ENCODE results near the gene SELENOF. TPM values are rescaled to one million over a fixed set of nuclear protein-coding genes. Genes with fewer than 3 reads are reported as not detected.

Gene SELENOF
- total RNA-seq, 1 donor from 2014 or later: 241 TPM

DNA sequence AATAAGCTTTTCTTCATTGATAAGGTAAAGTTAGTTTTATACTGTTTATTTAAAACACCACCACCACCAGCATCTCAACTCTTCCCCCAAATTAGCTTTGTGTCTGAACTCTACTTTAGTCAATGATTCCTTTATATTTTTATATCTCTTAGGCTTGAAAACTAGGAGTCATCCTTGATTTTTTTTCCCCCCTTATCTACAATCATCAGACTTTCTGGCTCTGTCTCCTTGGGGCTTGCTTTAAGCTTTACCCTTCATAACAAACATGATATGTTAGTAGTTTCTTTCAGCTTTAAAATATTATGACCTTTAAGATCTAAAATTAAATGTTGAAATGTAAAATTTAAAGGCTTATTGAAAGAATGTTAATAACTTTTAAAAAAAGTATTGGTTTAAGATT, 28.8 kb upstream of the SELENOF start:
- H3K27me3 Mint-ChIP-seq (ENCODE audit: insufficient read depth, low read depth): no peaks in the 10 kb centered on the region
- no peak overlapping the region for H3K27ac Mint-ChIP-seq

DNA sequence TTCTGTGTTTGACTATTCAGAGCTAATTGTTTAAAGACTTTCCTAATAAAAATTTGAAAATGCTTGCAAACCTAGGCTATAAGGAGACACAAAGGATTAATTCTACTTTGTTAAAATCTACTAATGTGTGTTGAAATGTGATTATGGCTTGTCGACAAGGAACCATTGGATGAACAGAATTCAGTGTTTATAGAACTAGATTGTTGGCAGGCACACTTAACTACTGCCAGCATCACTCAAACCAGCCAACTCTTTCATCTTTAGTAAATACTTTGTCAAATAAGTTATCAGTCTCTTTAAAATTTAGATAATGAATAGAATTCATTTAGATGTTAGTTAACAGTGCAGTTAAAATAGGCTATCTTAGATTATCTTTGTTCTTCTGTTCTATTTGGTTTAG, 28.1 kb upstream of the SELENOF start:
- Histone ChIP-seq H3K27ac (no peak overlapping the region), H3K4me2 (no peak overlapping the region), H3K79me2 (ENCODE audit: low read depth) (peaks cover 100% of the 10 kb centered on the region), H4K20me1 (ENCODE audit: low read depth) (peaks cover 45% of the 10 kb centered on the region), H2AFZ (replicated peaks) (no peak overlapping the region), H3F3A (ENCODE audit: low read depth) (no peaks in the 10 kb centered on the region), H3K4me3 (no peak overlapping the region), H3K9ac (no peak overlapping the region), H3K36me3 (no peaks in the 10 kb centered on the region), H3K9me3 (ENCODE audit: low read depth) (no peaks in the 10 kb centered on the region), H3K27me3 (no peaks in the 10 kb centered on the region), H3K4me1 (no peaks in the 10 kb centered on the region)
- Mint-ChIP-seq H3K27ac (no peak overlapping the region), H3K9me3 (peaks cover 2% of the 10 kb centered on the region), H3K36me3 (peaks cover 9% of the 10 kb centered on the region), H3K4me1 (no peaks in the 10 kb centered on the region), H3K27me3 (ENCODE audit: insufficient read depth, low read depth) (no peaks in the 10 kb centered on the region), H3K4me3 (no peak overlapping the region)
- DNase-seq (ENCODE audit: low spot score): no peak
- TF ChIP-seq EZH2 (IDR thresholded peaks at IDR 0.05) (no peak), EZH2phosphoT487 (IDR thresholded peaks at IDR 0.05) (no peak)
- TF ChIP-seq, protein P1, sequence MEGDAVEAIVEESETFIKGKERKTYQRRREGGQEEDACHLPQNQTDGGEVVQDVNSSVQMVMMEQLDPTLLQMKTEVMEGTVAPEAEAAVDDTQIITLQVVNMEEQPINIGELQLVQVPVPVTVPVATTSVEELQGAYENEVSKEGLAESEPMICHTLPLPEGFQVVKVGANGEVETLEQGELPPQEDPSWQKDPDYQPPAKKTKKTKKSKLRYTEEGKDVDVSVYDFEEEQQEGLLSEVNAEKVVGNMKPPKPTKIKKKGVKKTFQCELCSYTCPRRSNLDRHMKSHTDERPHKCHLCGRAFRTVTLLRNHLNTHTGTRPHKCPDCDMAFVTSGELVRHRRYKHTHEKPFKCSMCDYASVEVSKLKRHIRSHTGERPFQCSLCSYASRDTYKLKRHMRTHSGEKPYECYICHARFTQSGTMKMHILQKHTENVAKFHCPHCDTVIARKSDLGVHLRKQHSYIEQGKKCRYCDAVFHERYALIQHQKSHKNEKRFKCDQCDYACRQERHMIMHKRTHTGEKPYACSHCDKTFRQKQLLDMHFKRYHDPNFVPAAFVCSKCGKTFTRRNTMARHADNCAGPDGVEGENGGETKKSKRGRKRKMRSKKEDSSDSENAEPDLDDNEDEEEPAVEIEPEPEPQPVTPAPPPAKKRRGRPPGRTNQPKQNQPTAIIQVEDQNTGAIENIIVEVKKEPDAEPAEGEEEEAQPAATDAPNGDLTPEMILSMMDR (IDR thresholded peaks at IDR 0.05): no peak

More for the DNA sequence above, 28.8 kb upstream of the SELENOF start:
- no peak for DNase-seq (ENCODE audit: low spot score)
- Mint-ChIP-seq H3K36me3 (peaks cover 9% of the 10 kb centered on the region), H3K4me1 (no peaks in the 10 kb centered on the region), H3K9me3 (peaks cover 2% of the 10 kb centered on the region), H3K4me3 (no peak overlapping the region)
- H3K36me3 ChIP-seq: no peaks in the 10 kb centered on the region
- no peaks in the 10 kb centered on the region for H3K4me1 ChIP-seq
- H3K9me3 ChIP-seq (ENCODE audit: low read depth): no peaks in the 10 kb centered on the region
- H2AFZ ChIP-seq (replicated peaks): no peak overlapping the region
- no peak overlapping the region for H3K27ac ChIP-seq
- H3K79me2 ChIP-seq (ENCODE audit: low read depth): peaks cover 100% of the 10 kb centered on the region
- TF ChIP-seq, protein P1 (IDR thresholded peaks at IDR 0.05): no peak
- H4K20me1 ChIP-seq (ENCODE audit: low read depth): peaks cover 45% of the 10 kb centered on the region
- H3K4me2 ChIP-seq: no peak overlapping the region
- H3K27me3 ChIP-seq: no peaks in the 10 kb centered on the region
- H3F3A ChIP-seq (ENCODE audit: low read depth): no peaks in the 10 kb centered on the region
- H3K4me3 ChIP-seq: no peak overlapping the region
- H3K9ac ChIP-seq: no peak overlapping the region

DNA sequence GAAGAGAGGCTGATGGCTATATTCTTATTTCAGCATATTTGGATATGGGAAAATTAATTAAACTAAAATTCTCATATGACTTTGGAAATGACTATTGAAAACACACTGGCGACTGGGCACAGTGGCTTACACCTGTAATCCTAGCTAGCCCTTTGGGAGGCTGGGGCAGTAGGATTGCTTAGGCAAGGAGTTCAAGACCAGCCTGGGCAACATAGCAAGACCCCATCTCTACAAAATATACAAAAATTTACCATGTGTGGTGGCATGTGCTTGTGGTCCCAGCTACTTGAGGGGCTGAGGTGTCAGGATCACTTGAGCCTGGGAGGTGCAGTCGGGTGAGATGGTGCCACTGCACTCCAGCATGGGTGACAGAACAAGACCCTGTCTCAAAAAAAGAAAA, 26.7 kb upstream of the SELENOF start:
- no peak overlapping the region for H3K4me3 ChIP-seq
- Mint-ChIP-seq H3K27ac (no peak overlapping the region), H3K4me1 (no peaks in the 10 kb centered on the region), H3K27me3 (ENCODE audit: insufficient read depth, low read depth) (no peaks in the 10 kb centered on the region), H3K4me3 (no peak overlapping the region), H3K36me3 (peaks cover 9% of the 10 kb centered on the region), H3K9me3 (peaks cover 2% of the 10 kb centered on the region)
- H3K27me3 ChIP-seq: no peaks in the 10 kb centered on the region
- H3F3A ChIP-seq (ENCODE audit: low read depth): no peaks in the 10 kb centered on the region
- peaks cover 35% of the 10 kb centered on the region for H4K20me1 ChIP-seq (ENCODE audit: low read depth)
- DNase-seq (ENCODE audit: low spot score): no peak
- H3K36me3 ChIP-seq: no peaks in the 10 kb centered on the region
- no peaks in the 10 kb centered on the region for H3K9me3 ChIP-seq (ENCODE audit: low read depth)
- no peak overlapping the region for H3K27ac ChIP-seq
- H3K79me2 ChIP-seq (ENCODE audit: low read depth): peaks cover 100% of the 10 kb centered on the region
- no peaks in the 10 kb centered on the region for H3K4me1 ChIP-seq
- no peak overlapping the region for H3K9ac ChIP-seq
- no peak for TF ChIP-seq EZH2phosphoT487 (IDR thresholded peaks at IDR 0.05)
- TF ChIP-seq, protein P1 (IDR thresholded peaks at IDR 0.05): no peak
- TF ChIP-seq EZH2 (IDR thresholded peaks at IDR 0.05): no peak
- no peak overlapping the region for H2AFZ ChIP-seq (replicated peaks)
- H3K4me2 ChIP-seq: no peak overlapping the region

Measured in neural progenitor cell (in vitro differentiated cells).